SK-N-MC (cell line): ENCODE data around the gene C17orf67.

Experiments
- EZH2 ChIP-seq: fragments of 200-600 bp; sonication (generic); IDR thresholded peaks from one replicate; pipeline ENCODE4 v1.6.1; 2017; ENCODE audit warnings: antibody characterized with exemption
- FOXP2 ChIP-seq: optimal IDR thresholded peaks from 2 replicates; pipeline ENCODE3; 2011; ENCODE audit warnings: mild to moderate bottlenecking, moderate library complexity; ENCODE audit not compliant: insufficient read depth; ENCODE audit errors: extremely low read length, control extremely low read depth
- POLR2AphosphoS5 ChIP-seq: IDR thresholded peaks from 2 replicates; pipeline ENCODE4 v1.6.1; 2012; ENCODE audit warnings: mild to moderate bottlenecking, low read depth, low read length, borderline replicate concordance

GRCh38 chr17:56881685-56882295 is 48.1 kb upstream of the C17orf67 start:
- TF ChIP-seq POLR2AphosphoS5 = no peak
- no peak for TF ChIP-seq EZH2
- TF ChIP-seq FOXP2 = no peak
